ENCODE data around the gene TBC1D25. TPM values are rescaled to one million over a fixed set of nuclear protein-coding genes. Genes with fewer than 3 reads are reported as not detected.
"Not testable (repeated sequence)": the region's sequence is repeated elsewhere in the genome, so short reads cannot be mapped to it uniquely, and the experiment has no call there.

Gene TBC1D25
- total RNA-seq, 1 donor from 2014 or later, result 3.9 TPM

DNA sequence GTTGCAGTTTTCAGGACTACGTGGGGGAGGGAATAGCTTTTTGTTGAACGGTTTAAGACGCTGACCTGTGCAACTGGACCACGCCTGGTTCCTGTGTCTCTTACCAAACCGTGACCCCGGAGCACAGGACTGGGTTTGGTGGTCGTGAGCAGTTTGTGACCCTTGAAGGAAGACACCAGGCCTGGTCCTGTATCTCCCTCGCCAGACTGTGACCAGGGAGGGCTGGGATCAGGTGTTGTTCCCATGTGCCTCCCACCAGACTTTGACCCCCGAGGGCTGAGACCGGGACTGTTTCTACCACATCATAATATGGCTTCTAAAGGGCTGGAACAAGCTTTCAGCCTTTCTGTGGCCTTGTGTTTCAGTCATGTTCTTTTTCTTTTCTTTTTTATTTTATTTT, 17.2 kb upstream of the TBC1D25 start:
- FAIRE-seq, result no peak
- TF ChIP-seq, protein P1, sequence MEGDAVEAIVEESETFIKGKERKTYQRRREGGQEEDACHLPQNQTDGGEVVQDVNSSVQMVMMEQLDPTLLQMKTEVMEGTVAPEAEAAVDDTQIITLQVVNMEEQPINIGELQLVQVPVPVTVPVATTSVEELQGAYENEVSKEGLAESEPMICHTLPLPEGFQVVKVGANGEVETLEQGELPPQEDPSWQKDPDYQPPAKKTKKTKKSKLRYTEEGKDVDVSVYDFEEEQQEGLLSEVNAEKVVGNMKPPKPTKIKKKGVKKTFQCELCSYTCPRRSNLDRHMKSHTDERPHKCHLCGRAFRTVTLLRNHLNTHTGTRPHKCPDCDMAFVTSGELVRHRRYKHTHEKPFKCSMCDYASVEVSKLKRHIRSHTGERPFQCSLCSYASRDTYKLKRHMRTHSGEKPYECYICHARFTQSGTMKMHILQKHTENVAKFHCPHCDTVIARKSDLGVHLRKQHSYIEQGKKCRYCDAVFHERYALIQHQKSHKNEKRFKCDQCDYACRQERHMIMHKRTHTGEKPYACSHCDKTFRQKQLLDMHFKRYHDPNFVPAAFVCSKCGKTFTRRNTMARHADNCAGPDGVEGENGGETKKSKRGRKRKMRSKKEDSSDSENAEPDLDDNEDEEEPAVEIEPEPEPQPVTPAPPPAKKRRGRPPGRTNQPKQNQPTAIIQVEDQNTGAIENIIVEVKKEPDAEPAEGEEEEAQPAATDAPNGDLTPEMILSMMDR (IDR thresholded peaks at IDR 0.05; ENCODE audit: insufficient read depth, low read length, severe bottlenecking), result no peak
- Histone ChIP-seq H3K36me3 (ENCODE audit: control insufficient read depth, insufficient read depth, low read length) (peaks cover 4% of the 10 kb centered on the region), H3K27me3 (ENCODE audit: control insufficient read depth, insufficient read depth, low read length) (no peaks in the 10 kb centered on the region), H3K4me3 (ENCODE audit: low read depth, low read length) (peak overlapping the region; percentile 64)
- no peak for DNase-seq (ENCODE audit: low read depth)

DNA sequence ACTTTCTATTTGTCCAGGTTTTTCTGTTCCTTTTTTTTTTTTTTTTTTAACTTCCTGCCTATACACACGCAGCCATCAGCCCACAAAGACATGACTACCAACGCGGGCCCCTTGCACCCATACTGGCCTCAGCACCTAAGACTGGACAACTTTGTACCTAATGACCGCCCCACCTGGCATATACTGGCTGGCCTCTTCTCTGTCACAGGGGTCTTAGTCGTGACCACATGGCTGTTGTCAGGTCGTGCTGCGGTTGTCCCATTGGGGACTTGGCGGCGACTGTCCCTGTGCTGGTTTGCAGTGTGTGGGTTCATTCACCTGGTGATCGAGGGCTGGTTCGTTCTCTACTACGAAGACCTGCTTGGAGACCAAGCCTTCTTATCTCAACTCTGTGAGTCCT, 15.8 kb upstream of the TBC1D25 start:
- FAIRE-seq (no peak), DNase-seq (ENCODE audit: low read depth) (no peak)
- TF ChIP-seq, protein P1 (IDR thresholded peaks at IDR 0.05; ENCODE audit: insufficient read depth, low read length, severe bottlenecking), result no peak
- Histone ChIP-seq H3K4me3 (ENCODE audit: low read depth, low read length) (no peak overlapping the region), H3K27me3 (ENCODE audit: control insufficient read depth, insufficient read depth, low read length) (no peaks in the 10 kb centered on the region), H3K36me3 (ENCODE audit: control insufficient read depth, insufficient read depth, low read length) (peaks cover 7% of the 10 kb centered on the region)

DNA sequence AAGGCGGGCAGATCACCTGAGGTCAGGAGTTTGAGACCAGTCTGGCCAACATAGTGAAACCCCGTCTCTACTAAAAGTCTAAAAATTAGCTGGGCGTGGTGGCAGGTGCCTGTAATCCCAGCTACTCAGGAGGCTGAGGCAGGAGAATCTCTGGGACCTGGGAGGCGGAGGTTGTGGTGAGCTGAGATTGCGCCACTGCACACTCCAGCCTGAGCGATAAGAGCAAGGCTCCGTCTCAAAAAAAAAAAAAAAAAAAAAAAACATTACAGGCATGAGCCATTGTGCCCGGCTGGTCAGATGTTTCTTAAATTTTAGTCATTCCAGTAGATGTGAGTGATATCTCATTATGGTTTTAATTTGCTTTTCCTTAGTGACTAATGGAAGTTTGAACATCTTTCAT, 13.7 kb upstream of the TBC1D25 start:
- FAIRE-seq; DNase-seq (ENCODE audit: low read depth); H3K36me3 ChIP-seq (ENCODE audit: control insufficient read depth, insufficient read depth, low read length); H3K4me3 ChIP-seq (ENCODE audit: low read depth, low read length); H3K27me3 ChIP-seq (ENCODE audit: control insufficient read depth, insufficient read depth, low read length): not testable (repeated sequence)

DNA sequence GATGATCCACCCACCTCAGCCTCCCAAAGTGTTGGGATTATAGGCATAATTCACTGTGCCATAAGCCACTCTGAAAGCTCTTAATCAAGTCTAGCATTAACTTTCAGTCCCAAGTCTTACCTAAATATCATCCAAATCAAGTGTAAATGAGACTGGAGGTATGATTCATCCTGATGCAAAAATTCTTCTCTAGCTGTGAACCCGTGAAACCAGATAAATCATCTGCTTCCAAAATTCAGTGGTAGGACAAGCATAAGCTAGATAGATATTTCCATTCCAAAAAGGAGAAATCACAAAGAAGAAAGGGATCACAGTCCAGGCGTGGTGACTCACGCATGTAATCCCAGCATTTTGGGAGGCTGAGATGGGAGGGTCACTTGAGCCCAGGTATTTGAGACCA, 8.8 kb upstream of the TBC1D25 start:
- Histone ChIP-seq H3K27me3 (ENCODE audit: control insufficient read depth, insufficient read depth, low read length) (no peaks in the 10 kb centered on the region), H3K4me3 (ENCODE audit: low read depth, low read length) (no peak overlapping the region), H3K36me3 (ENCODE audit: control insufficient read depth, insufficient read depth, low read length) (peaks cover 4% of the 10 kb centered on the region)
- FAIRE-seq (no peak), DNase-seq (ENCODE audit: low read depth) (peak; percentile 54)
- TF ChIP-seq, protein P1 (IDR thresholded peaks at IDR 0.05; ENCODE audit: insufficient read depth, low read length, severe bottlenecking), result no peak

DNA sequence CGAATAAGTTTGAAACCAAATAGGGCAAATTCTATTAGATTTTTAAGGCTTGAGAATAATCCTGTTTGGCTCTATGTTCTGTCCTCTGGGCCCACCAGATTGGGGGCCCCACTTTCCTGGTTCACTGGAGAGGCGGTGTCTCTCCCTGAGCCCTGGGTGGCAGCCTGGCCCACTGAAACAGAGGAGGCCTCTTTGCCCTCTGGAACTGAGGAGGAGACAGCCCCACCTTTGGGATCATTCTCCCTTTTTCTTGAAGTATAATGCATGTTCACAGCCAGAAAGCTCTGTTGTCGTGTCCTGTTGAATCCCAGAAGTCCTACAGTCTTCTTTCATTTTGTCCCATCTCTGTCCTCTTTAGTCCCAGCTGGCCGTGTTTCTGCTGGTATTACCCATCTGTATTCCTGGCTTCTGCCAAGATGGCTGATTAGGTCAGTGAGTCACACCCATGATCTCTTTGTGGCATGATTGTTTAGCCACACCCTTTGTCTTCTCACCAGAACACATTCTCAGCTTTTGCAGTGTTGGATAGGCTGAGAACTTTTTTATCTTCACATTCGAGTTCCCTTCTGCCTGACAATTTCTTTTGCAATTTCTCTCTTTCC, 8.1 kb upstream of the TBC1D25 start:
- H3K27me3 ChIP-seq (ENCODE audit: control insufficient read depth, insufficient read depth, low read length), result no peaks in the 10 kb centered on the region
- FAIRE-seq (no peak), DNase-seq (ENCODE audit: low read depth) (peak; percentile 84)
- H3K4me3 ChIP-seq (ENCODE audit: low read depth, low read length), result no peak overlapping the region
- TF ChIP-seq, protein P1 (IDR thresholded peaks at IDR 0.05; ENCODE audit: insufficient read depth, low read length, severe bottlenecking), result no peak
- peaks cover 4% of the 10 kb centered on the region for H3K36me3 ChIP-seq (ENCODE audit: control insufficient read depth, insufficient read depth, low read length)

DNA sequence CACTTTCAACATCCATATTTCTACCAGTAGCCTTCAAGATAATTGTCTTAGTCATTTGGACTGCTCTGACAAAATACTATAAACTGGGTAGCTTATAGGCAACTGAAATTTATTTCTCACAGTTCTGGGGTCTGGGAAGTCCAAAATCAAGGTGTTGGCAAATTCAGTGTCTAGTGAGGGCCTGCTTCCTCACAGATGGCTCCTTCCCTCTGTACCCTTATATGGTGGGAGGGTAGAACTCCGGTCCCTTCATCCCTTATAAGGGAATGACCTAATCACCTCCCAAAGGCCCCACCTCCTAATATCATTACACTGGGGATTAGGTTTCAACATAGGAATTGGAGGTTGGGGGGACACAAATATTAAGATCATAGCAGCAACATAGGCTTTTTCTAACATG, 7.4 kb upstream of the TBC1D25 start:
- Histone ChIP-seq H3K36me3 (ENCODE audit: control insufficient read depth, insufficient read depth, low read length) (peaks cover 4% of the 10 kb centered on the region), H3K4me3 (ENCODE audit: low read depth, low read length) (no peak overlapping the region), H3K27me3 (ENCODE audit: control insufficient read depth, insufficient read depth, low read length) (no peaks in the 10 kb centered on the region)
- TF ChIP-seq, protein P1 (IDR thresholded peaks at IDR 0.05; ENCODE audit: insufficient read depth, low read length, severe bottlenecking), result no peak
- DNase-seq (ENCODE audit: low read depth) (no peak), FAIRE-seq (no peak)
